Neural crest cell (in vitro differentiated cells): ENCODE data around the gene PNPLA5. TPM values are rescaled to one million over a fixed set of nuclear protein-coding genes. Genes with fewer than 3 reads are reported as not detected.

ENCODE experiments used
- DNase-seq: peaks from one replicate; pipeline ENCODE4 v3.0.0; 2021; ENCODE audit warnings: low read depth, mixed read lengths, low spot score
- H3K27ac Mint-ChIP-seq: one replicate; pipeline ENCODE4 v1.8.0; 2021; ENCODE audit warnings: mild to moderate bottlenecking, mixed read lengths; ENCODE audit not compliant: unreplicated experiment
- H3K27me3 Mint-ChIP-seq: 2 replicates; pipeline ENCODE4 v1.8.0; 2021; ENCODE audit warnings: low read depth, mild to moderate bottlenecking, mixed read lengths
- H3K36me3 Mint-ChIP-seq: 2 replicates; pipeline ENCODE4 v1.8.0; 2021; ENCODE audit warnings: low read depth, mild to moderate bottlenecking, mixed read lengths
- H3K4me1 Mint-ChIP-seq: 2 replicates; pipeline ENCODE4 v1.8.0; 2021; ENCODE audit warnings: mixed read lengths
- H3K4me3 Mint-ChIP-seq: one replicate; pipeline ENCODE4 v1.8.0; 2021; ENCODE audit warnings: mild to moderate bottlenecking, mixed read lengths
- H3K9me3 Mint-ChIP-seq: 2 replicates; pipeline ENCODE4 v1.8.0; 2021; ENCODE audit warnings: mixed read lengths
- CTCF ChIP-seq: fragments of 200-600 bp; sonication (generic); conservative IDR thresholded peaks from 2 replicates; pipeline ENCODE4 v1.5.0; 2021; ENCODE audit warnings: antibody characterized with exemption, mild to moderate bottlenecking
- total RNA-seq: library from RNA; stranded (reverse); gene quantifications from 2 replicates; pipeline ENCODE4 v1.2.1, GENCODE V29; 2021

PNPLA5 gene
- total RNA-seq, 1 donor from 2014 or later = not detected

- Mint-ChIP-seq H3K36me3 (no peaks in the 10 kb centered on the region), H3K9me3 (peaks cover 7% of the 10 kb centered on the region), H3K4me3 (no peak overlapping the region), H3K27ac (no peak overlapping the region), H3K27me3 (peaks cover 75% of the 10 kb centered on the region), H3K4me1 (no peaks in the 10 kb centered on the region)
- peak; percentile 81 for DNase-seq
- TF ChIP-seq CTCF = no peak
Measured at GRCh38 chr22:43867839-43868635, 23.8 kb downstream of the PNPLA5 start.

GRCh38 chr22:43862882-43863202 lies 29.0 kb downstream of the PNPLA5 start:
- H3K4me3 Mint-ChIP-seq = peak overlapping the region; percentile 80
- H3K27me3 Mint-ChIP-seq = peaks cover 61% of the 10 kb centered on the region
- TF ChIP-seq CTCF = no peak
- peaks cover 4% of the 10 kb centered on the region for H3K4me1 Mint-ChIP-seq
- H3K9me3 Mint-ChIP-seq = no peaks in the 10 kb centered on the region
- DNase-seq = no peak
- H3K27ac Mint-ChIP-seq = no peak overlapping the region
- H3K36me3 Mint-ChIP-seq = peaks cover 3% of the 10 kb centered on the region

- Mint-ChIP-seq H3K9me3 (peaks cover 2% of the 10 kb centered on the region), H3K27ac (peak within 1 kb of the TSS; percentile 19), H3K4me1 (peaks cover 4% of the 10 kb centered on the region), H3K27me3 (peaks cover 57% of the 10 kb centered on the region), H3K36me3 (peaks cover 3% of the 10 kb centered on the region), H3K4me3 (peak within 1 kb of the TSS; percentile 80)
- DNase-seq = peak; percentile 43
- no peak for TF ChIP-seq CTCF
Measured at GRCh38 chr22:43862074-43862881, 29.5 kb downstream of the PNPLA5 start, which contains the start of gene SULT4A1. SULT4A1 (minus strand) TSS chr22:43862513; CDS start chr22:43862382, 131 bp downstream.

GRCh38 chr22:43861529-43861928 lies 30.3 kb downstream of the PNPLA5 start:
- TF ChIP-seq CTCF = no peak

GRCh38 chr22:43860831-43861230 lies 31.0 kb downstream of the PNPLA5 start:
- H3K27ac Mint-ChIP-seq = no peak overlapping the region
- H3K9me3 Mint-ChIP-seq = peaks cover 4% of the 10 kb centered on the region
- peaks cover 51% of the 10 kb centered on the region for H3K27me3 Mint-ChIP-seq
- no peak for DNase-seq
- peaks cover 4% of the 10 kb centered on the region for H3K4me1 Mint-ChIP-seq
- TF ChIP-seq CTCF = no peak
- peak overlapping the region; percentile 74 for H3K4me3 Mint-ChIP-seq
- H3K36me3 Mint-ChIP-seq = peaks cover 6% of the 10 kb centered on the region

More at GRCh38 chr22:43861529-43861928, 30.3 kb downstream of the PNPLA5 start:
- Mint-ChIP-seq H3K36me3 (peaks cover 3% of the 10 kb centered on the region), H3K9me3 (peaks cover 4% of the 10 kb centered on the region), H3K4me3 (peak overlapping the region; percentile 74), H3K27me3 (peaks cover 57% of the 10 kb centered on the region), H3K27ac (peak overlapping the region; percentile 16), H3K4me1 (peaks cover 4% of the 10 kb centered on the region)
- no peak for DNase-seq
